DOHH2 (cell line): ENCODE results near the gene RASGRP2.

Experiments used
- H3F3A ChIP-seq: fragments of 200-600 bp; sonication (generic), shearing (Covaris generic); 2 replicates; pipeline ENCODE4 v1.6.0; 2016; ENCODE audit warnings: antibody characterized with exemption, mild to moderate bottlenecking; ENCODE audit not compliant: control insufficient read depth, insufficient read depth
- H3K27ac ChIP-seq: fragments of 200-600 bp; sonication (generic); 2 replicates; pipeline ENCODE4 v1.5.1; 2014; ENCODE audit warnings: low read depth, mild to moderate bottlenecking, low read length, moderate library complexity
- H3K27me3 ChIP-seq: fragments of 200-600 bp; sonication (generic); 2 replicates; pipeline ENCODE4 v1.6.1; 2014; ENCODE audit warnings: mild to moderate bottlenecking, low read length, mixed read lengths; ENCODE audit not compliant: control insufficient read depth
- H3K36me3 ChIP-seq: fragments of 200-600 bp; sonication (generic); 2 replicates; pipeline ENCODE4 v1.6.1; 2014; ENCODE audit warnings: mild to moderate bottlenecking, low read length, moderate library complexity, mixed read lengths; ENCODE audit not compliant: control insufficient read depth
- H3K4me1 ChIP-seq: fragments of 200-600 bp; sonication (generic); 2 replicates; pipeline ENCODE4 v1.6.1; 2014; ENCODE audit warnings: mild to moderate bottlenecking, low read length, mixed read lengths; ENCODE audit not compliant: control insufficient read depth
- H3K4me2 ChIP-seq: fragments of 200-600 bp; sonication (generic); 2 replicates; pipeline ENCODE4 v1.6.0; 2014; ENCODE audit warnings: mild to moderate bottlenecking, low read length, moderate library complexity
- H3K4me3 ChIP-seq: fragments of 200-600 bp; sonication (generic); 2 replicates; pipeline ENCODE4 v1.5.1; 2014; ENCODE audit warnings: mild to moderate bottlenecking, low read length, mixed read lengths
- H3K79me2 ChIP-seq: fragments of 200-600 bp; sonication (generic); 2 replicates; pipeline ENCODE4 v1.6.1; 2014; ENCODE audit warnings: mild to moderate bottlenecking, low read length, mixed read lengths; ENCODE audit not compliant: control insufficient read depth
- H3K9me2 ChIP-seq: fragments of 200-600 bp; sonication (generic); replicated peaks from 2 replicates; pipeline ENCODE4 v1.6.1; 2014; ENCODE audit warnings: mild to moderate bottlenecking, low read length, mixed read lengths; ENCODE audit not compliant: control insufficient read depth
- H3K9me3 ChIP-seq: fragments of 200-600 bp; sonication (generic); 2 replicates; pipeline ENCODE4 v1.6.1; 2014; ENCODE audit warnings: antibody characterized with exemption, low read length, mixed read lengths; ENCODE audit not compliant: control insufficient read depth, insufficient read depth
- H4K20me1 ChIP-seq: fragments of 200-600 bp; sonication (generic); 2 replicates; pipeline ENCODE4 v1.6.0; 2014; ENCODE audit warnings: low read depth, mild to moderate bottlenecking, antibody characterized with exemption, low read length, moderate library complexity; ENCODE audit not compliant: control insufficient read depth, insufficient read depth
- EZH2phosphoT487 ChIP-seq: fragments of 200-600 bp; sonication (generic); IDR thresholded peaks from 2 replicates; pipeline ENCODE4 v1.6.1; 2017; ENCODE audit warnings: borderline replicate concordance, mild to moderate bottlenecking, antibody characterized with exemption, low read length, moderate library complexity, mixed read lengths
- TF ChIP-seq, protein P1 (sequence below): fragments of 200-600 bp; sonication (generic); IDR thresholded peaks from one replicate; pipeline ENCODE4 v1.5.1; 2014; ENCODE audit warnings: antibody characterized with exemption, mild to moderate bottlenecking, low read depth, low read length; ENCODE audit not compliant: poor library complexity, severe bottlenecking

Gene RASGRP2

DNA sequence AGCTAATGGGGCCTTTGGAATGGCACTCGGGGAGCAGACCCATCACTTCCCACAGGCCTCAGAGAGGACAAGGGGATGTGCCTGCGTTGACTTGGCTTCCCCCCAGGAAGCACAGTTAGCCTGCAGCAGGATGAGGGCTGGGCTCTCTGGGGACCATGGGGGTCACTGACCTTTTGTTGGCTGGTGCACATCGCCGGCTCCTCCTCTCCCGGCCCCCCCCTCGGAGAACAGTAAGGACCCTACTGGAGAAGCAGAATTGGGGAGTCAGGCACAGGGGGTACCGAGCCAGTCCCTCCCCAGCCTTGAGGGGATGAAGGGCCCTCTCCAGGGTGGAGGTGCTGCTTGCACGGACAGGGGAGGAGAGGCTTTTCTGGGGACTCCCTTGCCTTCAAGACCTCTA, 53.7 kb downstream of the RASGRP2 start:
- no peaks in the 10 kb centered on the region for H3K9me3 ChIP-seq
- H3K79me2 ChIP-seq, result no peaks in the 10 kb centered on the region
- H3F3A ChIP-seq, result no peaks in the 10 kb centered on the region
- no peak overlapping the region for H3K27ac ChIP-seq
- no peaks in the 10 kb centered on the region for H4K20me1 ChIP-seq
- no peaks in the 10 kb centered on the region for H3K36me3 ChIP-seq
- H3K9me2 ChIP-seq, result no peaks in the 10 kb centered on the region
- no peak overlapping the region for H3K4me2 ChIP-seq
- TF ChIP-seq, protein P1, sequence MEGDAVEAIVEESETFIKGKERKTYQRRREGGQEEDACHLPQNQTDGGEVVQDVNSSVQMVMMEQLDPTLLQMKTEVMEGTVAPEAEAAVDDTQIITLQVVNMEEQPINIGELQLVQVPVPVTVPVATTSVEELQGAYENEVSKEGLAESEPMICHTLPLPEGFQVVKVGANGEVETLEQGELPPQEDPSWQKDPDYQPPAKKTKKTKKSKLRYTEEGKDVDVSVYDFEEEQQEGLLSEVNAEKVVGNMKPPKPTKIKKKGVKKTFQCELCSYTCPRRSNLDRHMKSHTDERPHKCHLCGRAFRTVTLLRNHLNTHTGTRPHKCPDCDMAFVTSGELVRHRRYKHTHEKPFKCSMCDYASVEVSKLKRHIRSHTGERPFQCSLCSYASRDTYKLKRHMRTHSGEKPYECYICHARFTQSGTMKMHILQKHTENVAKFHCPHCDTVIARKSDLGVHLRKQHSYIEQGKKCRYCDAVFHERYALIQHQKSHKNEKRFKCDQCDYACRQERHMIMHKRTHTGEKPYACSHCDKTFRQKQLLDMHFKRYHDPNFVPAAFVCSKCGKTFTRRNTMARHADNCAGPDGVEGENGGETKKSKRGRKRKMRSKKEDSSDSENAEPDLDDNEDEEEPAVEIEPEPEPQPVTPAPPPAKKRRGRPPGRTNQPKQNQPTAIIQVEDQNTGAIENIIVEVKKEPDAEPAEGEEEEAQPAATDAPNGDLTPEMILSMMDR, result no peak
- no peak for TF ChIP-seq EZH2phosphoT487
- H3K4me1 ChIP-seq, result peaks cover 14% of the 10 kb centered on the region
- peaks cover 16% of the 10 kb centered on the region for H3K27me3 ChIP-seq
- H3K4me3 ChIP-seq, result no peak overlapping the region

DNA sequence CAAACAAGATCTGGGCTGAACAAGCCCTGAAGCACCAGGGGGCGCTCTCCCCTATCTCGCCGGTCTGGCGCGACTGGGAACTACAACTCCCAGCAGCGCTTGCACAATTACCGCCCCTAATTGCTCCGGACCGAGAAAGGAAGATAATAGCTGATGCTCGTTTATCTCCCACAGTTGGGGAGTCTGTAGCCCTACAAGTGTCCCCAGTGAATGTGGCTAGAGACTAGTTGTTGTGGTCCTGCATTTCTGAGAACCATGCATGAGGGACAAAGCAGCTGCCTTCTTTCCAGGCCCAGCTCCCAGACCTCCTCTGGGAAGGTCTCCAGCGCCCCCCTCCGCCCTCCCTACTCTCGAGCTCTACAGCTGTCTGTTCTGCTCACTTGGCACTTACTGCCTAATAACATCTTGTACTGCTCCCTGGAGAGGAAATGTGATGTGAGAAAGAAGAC, 55.4 kb downstream of the RASGRP2 start:
- peak overlapping the region; percentile 82 for H3K4me3 ChIP-seq
- no peak for TF ChIP-seq EZH2phosphoT487
- TF ChIP-seq, protein P1, result peak; percentile 95
- no peak overlapping the region for H3K27ac ChIP-seq
- peaks cover 10% of the 10 kb centered on the region for H3K27me3 ChIP-seq
- H3K4me1 ChIP-seq, result peaks cover 7% of the 10 kb centered on the region
- H3K36me3 ChIP-seq, result no peaks in the 10 kb centered on the region
- H3K79me2 ChIP-seq, result no peaks in the 10 kb centered on the region
- H3K9me2 ChIP-seq, result no peaks in the 10 kb centered on the region
- no peaks in the 10 kb centered on the region for H3K9me3 ChIP-seq
- H3F3A ChIP-seq, result no peaks in the 10 kb centered on the region
- peak overlapping the region; percentile 87 for H3K4me2 ChIP-seq
- H4K20me1 ChIP-seq, result no peaks in the 10 kb centered on the region

- Histone ChIP-seq H3K9me2 (no peaks in the 10 kb centered on the region), H3K36me3 (no peaks in the 10 kb centered on the region), H3K27me3 (peaks cover 5% of the 10 kb centered on the region), H3K4me1 (peaks cover 7% of the 10 kb centered on the region), H3K9me3 (no peaks in the 10 kb centered on the region), H3K4me3 (peak overlapping the region; percentile 82), H3K4me2 (peak overlapping the region; percentile 87), H4K20me1 (no peaks in the 10 kb centered on the region), H3F3A (no peaks in the 10 kb centered on the region), H3K27ac (no peak overlapping the region), H3K79me2 (no peaks in the 10 kb centered on the region)
- TF ChIP-seq, protein P1, result no peak
- no peak for TF ChIP-seq EZH2phosphoT487
Measured at GRCh38 chr11:64687643-64688533, 56.1 kb downstream of the RASGRP2 start.
